HEK293 (cell line): ENCODE data around the gene EML3.

ENCODE experiments used
- CTCF ChIA-PET: fragments of 350-600 bp; formaldehyde crosslinking; extraction: SDS; loops from one replicate; lab custom pipeline; 2021; ENCODE audit warnings: antibody characterized with exemption; lab: Yijun Ruan, JAX
- POLR2A ChIA-PET: fragments of 300-600 bp; formaldehyde crosslinking; extraction: SDS; loops from one replicate; lab custom pipeline; 2020; ENCODE audit warnings: antibody characterized with exemption, inconsistent platforms; lab: Yijun Ruan, JAX
- H3K27ac ChIP-seq: fragments of 200-500 bp; sonication (Bioruptor generic); 2 replicates; pipeline ENCODE4 v1.5.1; 2014; ENCODE audit warnings: low read depth, low read length, control low read depth, inconsistent platforms; ENCODE audit errors: extremely low read depth
- H3K36me3 ChIP-seq, 2 experiments: fragments of 200-500 bp in 1 of 2; sonication (Bioruptor generic) in 1 of 2; 1 replicate in 1 of 2; 2 replicates in 1 of 2; pipeline ENCODE4 v1.5.1; 2014 to 2017; ENCODE audit warnings: inconsistent platforms in 2 of 2, low read length in 2 of 2; ENCODE audit not compliant: control insufficient read depth in 2 of 2, insufficient read depth in 1 of 2
- H3K4me1 ChIP-seq: fragments of 200-500 bp; sonication (Bioruptor generic); 2 replicates; pipeline ENCODE4 v1.5.1; 2014; ENCODE audit warnings: mild to moderate bottlenecking, low read length, inconsistent platforms; ENCODE audit not compliant: control insufficient read depth, insufficient read depth
- H3K4me3 ChIP-seq: 2 replicates; pipeline ENCODE4 v1.5.1; 2011; ENCODE audit warnings: low read depth, mild to moderate bottlenecking, control low read depth, low read length, moderate library complexity
- H3K9me3 ChIP-seq: fragments of 200-500 bp; sonication (Bioruptor generic); 2 replicates; pipeline ENCODE4 v1.5.1; 2014; ENCODE audit warnings: low read depth, low read length, inconsistent platforms; ENCODE audit not compliant: control insufficient read depth, insufficient read depth
- BCL11A ChIP-seq: fragments of 450-650 bp; formaldehyde crosslinking; IDR thresholded peaks from 2 replicates; pipeline ENCODE4 v1.5.1; 2016; ENCODE audit warnings: low read depth, missing biosample characterization, missing genetic modification characterization
- INSM2 ChIP-seq: fragments of 450-650 bp; formaldehyde crosslinking; IDR thresholded peaks from 2 replicates; pipeline ENCODE4 v1.5.1; 2016; ENCODE audit warnings: missing biosample characterization, missing genetic modification characterization
- PRDM1 ChIP-seq: fragments of 450-650 bp; formaldehyde crosslinking; IDR thresholded peaks from 2 replicates; pipeline ENCODE4; 2016; ENCODE audit warnings: missing biosample characterization, missing genetic modification characterization
- PRDM4 ChIP-seq: fragments of 450-650 bp; formaldehyde crosslinking; IDR thresholded peaks from 2 replicates; pipeline ENCODE4 v1.5.1; 2017; ENCODE audit warnings: missing biosample characterization, missing genetic modification characterization
- RBAK ChIP-seq: fragments of 450-650 bp; formaldehyde crosslinking; IDR thresholded peaks from 2 replicates; pipeline ENCODE4 v1.5.1; 2016; ENCODE audit warnings: missing biosample characterization, missing genetic modification characterization
- ZFP41 ChIP-seq: fragments of 450-650 bp; formaldehyde crosslinking; IDR thresholded peaks from 2 replicates; pipeline ENCODE4 v1.5.1; 2016; ENCODE audit warnings: missing biosample characterization, missing genetic modification characterization, borderline replicate concordance
- ZNF10 ChIP-seq: fragments of 450-650 bp; formaldehyde crosslinking; IDR thresholded peaks from 2 replicates; pipeline ENCODE4 v1.5.1; 2017; ENCODE audit warnings: missing biosample characterization, missing genetic modification characterization
- ZNF18 ChIP-seq: fragments of 450-650 bp; formaldehyde crosslinking; IDR thresholded peaks from 2 replicates; pipeline ENCODE4 v1.5.1; 2016; ENCODE audit warnings: missing biosample characterization, missing genetic modification characterization
- ZNF2 ChIP-seq: fragments of 450-650 bp; formaldehyde crosslinking; IDR thresholded peaks from 2 replicates; pipeline ENCODE4 v1.5.1; 2016; ENCODE audit warnings: missing biosample characterization, missing genetic modification characterization
- ZNF530 ChIP-seq: fragments of 450-650 bp; formaldehyde crosslinking; IDR thresholded peaks from 2 replicates; pipeline ENCODE4 v1.5.1; 2016; ENCODE audit warnings: low read depth, missing biosample characterization, missing genetic modification characterization
- ZNF571 ChIP-seq: fragments of 450-650 bp; formaldehyde crosslinking; IDR thresholded peaks from 2 replicates; pipeline ENCODE4 v1.5.0; 2017; ENCODE audit warnings: missing biosample characterization, missing genetic modification characterization
- ZNF664 ChIP-seq: fragments of 450-650 bp; formaldehyde crosslinking; IDR thresholded peaks from 2 replicates; pipeline ENCODE4 v1.5.1; 2016; ENCODE audit warnings: missing biosample characterization, missing genetic modification characterization
- ZNF837 ChIP-seq: fragments of 450-650 bp; formaldehyde crosslinking; IDR thresholded peaks from 2 replicates; pipeline ENCODE4 v1.5.1; 2016; ENCODE audit warnings: missing biosample characterization, missing genetic modification characterization
- TF ChIP-seq, protein P1 (sequence below): fragments of 450-650 bp; IDR thresholded peaks from 2 replicates; pipeline ENCODE4 v1.5.1; 2018; ENCODE audit warnings: missing biosample characterization, missing genetic modification characterization
- TF ChIP-seq, protein P2 (sequence below): fragments of 450-650 bp; formaldehyde crosslinking; IDR thresholded peaks from 2 replicates; pipeline ENCODE4 v1.5.1; 2016; ENCODE audit warnings: missing biosample characterization, missing genetic modification characterization

EML3 gene

DNA sequence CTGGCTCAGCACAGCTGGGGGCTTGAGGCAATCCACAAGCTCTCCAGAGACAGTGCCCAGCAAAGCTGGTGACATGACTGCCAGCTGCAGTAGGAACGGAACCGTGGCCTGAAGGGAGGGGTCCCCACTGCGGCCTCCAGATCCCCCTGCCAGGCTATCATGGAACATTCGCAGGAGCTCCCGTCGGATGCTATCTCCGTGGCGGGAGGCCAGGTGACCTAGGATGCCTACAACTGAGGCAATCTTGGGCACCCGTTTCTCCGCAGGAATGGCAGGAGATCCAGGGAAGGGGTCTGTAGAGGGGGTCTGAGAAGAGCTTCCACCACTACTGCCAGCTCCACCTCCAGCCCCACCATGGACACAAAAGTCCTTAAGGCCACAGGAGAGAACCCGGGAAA, 36.4 kb upstream of the EML3 start:
- no peak for TF ChIP-seq ZNF10
- no peak for TF ChIP-seq ZNF18 (tag by site-specific recombination)
- H3K4me1 ChIP-seq = peaks cover 3% of the 10 kb centered on the region; the same call in 1 of the 2 replicates
- H3K27ac ChIP-seq = no peak overlapping the region
- H3K36me3 ChIP-seq = peaks cover 3 to 43% of the 10 kb centered on the region in 2 experiments; a peak in 2 of 3 replicates
- H3K9me3 ChIP-seq = no peaks in the 10 kb centered on the region
- ChIA-PET CTCF (interaction anchor here (0.9 to 1.3 kb wide), 3 partner anchors 16 to 138 kb away, joined by 3 to 4 read pairs (median 3); partner anchors contain the start of genes C11orf98 and CSKMT), POLR2A (interaction anchor here (1.2 to 5.9 kb wide), 7 partner anchors 16 to 79 kb away, joined by 3 to 79 read pairs (median 7); partner anchors contain the start of genes C11orf98, CSKMT, HNRNPUL2 and LBHD1)
- no peak overlapping the region for H3K4me3 ChIP-seq

GRCh38 chr11:62648185-62648966, 35.8 kb upstream of the EML3 start:
- H3K9me3 ChIP-seq = no peaks in the 10 kb centered on the region
- H3K4me3 ChIP-seq = no peak overlapping the region
- peaks cover 5 to 49% of the 10 kb centered on the region in 2 experiments; a peak in 2 of 3 replicates for H3K36me3 ChIP-seq
- no peak for TF ChIP-seq ZNF837 (tag by site-specific recombination)
- TF ChIP-seq, protein P1, sequence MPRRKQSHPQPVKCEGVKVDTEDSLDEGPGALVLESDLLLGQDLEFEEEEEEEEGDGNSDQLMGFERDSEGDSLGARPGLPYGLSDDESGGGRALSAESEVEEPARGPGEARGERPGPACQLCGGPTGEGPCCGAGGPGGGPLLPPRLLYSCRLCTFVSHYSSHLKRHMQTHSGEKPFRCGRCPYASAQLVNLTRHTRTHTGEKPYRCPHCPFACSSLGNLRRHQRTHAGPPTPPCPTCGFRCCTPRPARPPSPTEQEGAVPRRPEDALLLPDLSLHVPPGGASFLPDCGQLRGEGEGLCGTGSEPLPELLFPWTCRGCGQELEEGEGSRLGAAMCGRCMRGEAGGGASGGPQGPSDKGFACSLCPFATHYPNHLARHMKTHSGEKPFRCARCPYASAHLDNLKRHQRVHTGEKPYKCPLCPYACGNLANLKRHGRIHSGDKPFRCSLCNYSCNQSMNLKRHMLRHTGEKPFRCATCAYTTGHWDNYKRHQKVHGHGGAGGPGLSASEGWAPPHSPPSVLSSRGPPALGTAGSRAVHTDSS (tag by site-specific recombination) = no peak
- TF ChIP-seq PRDM4 (tag by site-specific recombination) = no peak
- TF ChIP-seq ZNF2 (tag by site-specific recombination) = no peak
- TF ChIP-seq, protein P2, sequence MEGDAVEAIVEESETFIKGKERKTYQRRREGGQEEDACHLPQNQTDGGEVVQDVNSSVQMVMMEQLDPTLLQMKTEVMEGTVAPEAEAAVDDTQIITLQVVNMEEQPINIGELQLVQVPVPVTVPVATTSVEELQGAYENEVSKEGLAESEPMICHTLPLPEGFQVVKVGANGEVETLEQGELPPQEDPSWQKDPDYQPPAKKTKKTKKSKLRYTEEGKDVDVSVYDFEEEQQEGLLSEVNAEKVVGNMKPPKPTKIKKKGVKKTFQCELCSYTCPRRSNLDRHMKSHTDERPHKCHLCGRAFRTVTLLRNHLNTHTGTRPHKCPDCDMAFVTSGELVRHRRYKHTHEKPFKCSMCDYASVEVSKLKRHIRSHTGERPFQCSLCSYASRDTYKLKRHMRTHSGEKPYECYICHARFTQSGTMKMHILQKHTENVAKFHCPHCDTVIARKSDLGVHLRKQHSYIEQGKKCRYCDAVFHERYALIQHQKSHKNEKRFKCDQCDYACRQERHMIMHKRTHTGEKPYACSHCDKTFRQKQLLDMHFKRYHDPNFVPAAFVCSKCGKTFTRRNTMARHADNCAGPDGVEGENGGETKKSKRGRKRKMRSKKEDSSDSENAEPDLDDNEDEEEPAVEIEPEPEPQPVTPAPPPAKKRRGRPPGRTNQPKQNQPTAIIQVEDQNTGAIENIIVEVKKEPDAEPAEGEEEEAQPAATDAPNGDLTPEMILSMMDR (tag by site-specific recombination) = no peak
- no peak for TF ChIP-seq ZNF664 (tag by site-specific recombination)
- TF ChIP-seq ZFP41 (tag by site-specific recombination) = no peak
- TF ChIP-seq PRDM1 (tag by site-specific recombination) = no peak
- no peak for TF ChIP-seq RBAK
- no peak for TF ChIP-seq BCL11A (tag by site-specific recombination)
- TF ChIP-seq INSM2 = no peak
- no peak for TF ChIP-seq ZNF530 (tag by site-specific recombination)
- TF ChIP-seq ZNF571 = no peak
- POLR2A ChIA-PET = interaction anchor here (1.0 to 5.9 kb wide), 10 partner anchors 12 to 233 kb away, joined by 3 to 79 read pairs (median 4); partner anchors contain the start of genes C11orf98, CSKMT, HNRNPUL2 and LBHD1
- no peak overlapping the region for H3K27ac ChIP-seq
- CTCF ChIA-PET = interaction anchor here (0.9 to 1.3 kb wide), 4 partner anchors 17 to 254 kb away, joined by 3 to 4 read pairs (median 4); partner anchors contain the start of genes C11orf98 and CSKMT
- peaks cover 3% of the 10 kb centered on the region; the same call in 1 of the 2 replicates for H3K4me1 ChIP-seq
